PC-3 (cell line): ENCODE measurements around the gene VEGFC. TPM values are rescaled to one million over a fixed set of nuclear protein-coding genes. Genes with fewer than 3 reads are reported as not detected.

ENCODE experiments used
- ATAC-seq: fragments of 200-7000 bp; cut with Tn5 transposase; 2 replicates; pipeline ENCODE4 v1.9.1; 2020; ENCODE audit warnings: mild to moderate bottlenecking, moderate library complexity
- BruUV-seq: library from RNA; stranded (reverse); fragments of 400-500 nt; replicated peaks from 2 replicates; lab custom pipeline; 2021; lab: Mats Ljungman, UMichigan
- CTCF ChIA-PET: fragments of 300-600 bp; sonication (Branson Sonifier 250); formaldehyde crosslinking; loops from one replicate; lab custom pipeline; 2022; ENCODE audit warnings: antibody characterized with exemption; lab: Charles Lee
- POLR2A ChIA-PET: fragments of 300-600 bp; sonication (Branson Sonifier 250); formaldehyde crosslinking; loops from one replicate; lab custom pipeline; 2022; ENCODE audit warnings: antibody characterized with exemption; ENCODE audit not compliant: unreplicated experiment; lab: Charles Lee
- DNase-seq: peaks from one replicate; pipeline ENCODE4 v3.0.0-alpha.2; 2015
- H2AFZ ChIP-seq: fragments of 300-600 bp; sonication (generic); 2 replicates; pipeline ENCODE4 v1.6.0; 2016; ENCODE audit warnings: antibody characterized with exemption, low read length
- H3F3A ChIP-seq: fragments of 300-600 bp; sonication (generic); one replicate; pipeline ENCODE4 v1.6.0; 2017; ENCODE audit warnings: antibody characterized with exemption, low read length, control low read depth, mild to moderate bottlenecking; ENCODE audit not compliant: unreplicated experiment
- H3K27ac ChIP-seq: fragments of 300-600 bp; sonication (generic); 2 replicates; pipeline ENCODE4 v1.5.1; 2016; ENCODE audit warnings: mild to moderate bottlenecking, low read length
- H3K27me3 ChIP-seq: fragments of 300-600 bp; sonication (generic); 2 replicates; pipeline ENCODE4 v1.6.1; 2016; ENCODE audit warnings: low read length, mixed read lengths
- H3K36me3 ChIP-seq: fragments of 300-600 bp; sonication (generic); 2 replicates; pipeline ENCODE4 v1.6.1; 2016; ENCODE audit warnings: low read depth, mixed run types, low read length, mixed read lengths
- H3K4me1 ChIP-seq: fragments of 300-600 bp; sonication (generic); 2 replicates; pipeline ENCODE4 v1.5.1; 2016; ENCODE audit warnings: low read length; ENCODE audit not compliant: insufficient read depth
- H3K4me2 ChIP-seq: fragments of 300-600 bp; sonication (generic); 2 replicates; pipeline ENCODE4 v1.6.0; 2016; ENCODE audit warnings: low read length
- H3K4me3 ChIP-seq: fragments of 300-600 bp; sonication (generic); 2 replicates; pipeline ENCODE4 v1.5.1; 2016; ENCODE audit warnings: mild to moderate bottlenecking, low read length, mixed read lengths
- H3K79me2 ChIP-seq: fragments of 300-600 bp; sonication (generic); 2 replicates; pipeline ENCODE4 v1.6.1; 2017; ENCODE audit warnings: low read length, mixed read lengths
- H3K9ac ChIP-seq: fragments of 300-600 bp; sonication (generic); 2 replicates; pipeline ENCODE4 v1.6.0; 2016; ENCODE audit warnings: mild to moderate bottlenecking, low read length
- H3K9me2 ChIP-seq: fragments of 300-600 bp; sonication (generic); replicated peaks from 2 replicates; pipeline ENCODE4 v1.6.1; 2016; ENCODE audit warnings: mixed run types, low read length, mixed read lengths
- H3K9me3 ChIP-seq: fragments of 300-600 bp; sonication (generic); 2 replicates; pipeline ENCODE4 v1.6.1; 2016; ENCODE audit warnings: low read length, mixed read lengths
- H4K20me1 ChIP-seq: fragments of 300-600 bp; sonication (generic); 2 replicates; pipeline ENCODE4 v1.6.1; 2016; ENCODE audit warnings: low read length, mixed read lengths
- EZH2 ChIP-seq: fragments of 300-600 bp; sonication (generic); IDR thresholded peaks from one replicate; pipeline ENCODE4 v1.6.1; 2017; ENCODE audit warnings: antibody characterized with exemption, mild to moderate bottlenecking, low read length; ENCODE audit not compliant: unreplicated experiment
- EZH2phosphoT487 ChIP-seq: fragments of 300-600 bp; sonication (generic); IDR thresholded peaks from 2 replicates; pipeline ENCODE4 v1.6.1; 2018; ENCODE audit warnings: mild to moderate bottlenecking, antibody characterized with exemption, low read length, borderline replicate concordance
- intact Hi-C: fragments of 100-400 bp; cut with micrococcal nuclease; formaldehyde crosslinking; loops from 2 replicates; pipeline ENCODE4 v1.9.0; 2023
- total RNA-seq: library from RNA; depleted of rRNA; stranded (reverse); fragments of >200 nt; gene quantifications from 2 replicates; pipeline ENCODE4 v1.2.3, GENCODE V29; 2014
- TF ChIP-seq, protein P1 (sequence below): fragments of 300-600 bp; sonication (generic); conservative IDR thresholded peaks from 2 replicates; pipeline ENCODE4 v1.5.1; 2017; ENCODE audit warnings: antibody characterized with exemption, low read depth, mild to moderate bottlenecking, low read length

Gene VEGFC
- total RNA-seq, 1 experiment from 2014 or later, result 36.6 TPM

DNA sequence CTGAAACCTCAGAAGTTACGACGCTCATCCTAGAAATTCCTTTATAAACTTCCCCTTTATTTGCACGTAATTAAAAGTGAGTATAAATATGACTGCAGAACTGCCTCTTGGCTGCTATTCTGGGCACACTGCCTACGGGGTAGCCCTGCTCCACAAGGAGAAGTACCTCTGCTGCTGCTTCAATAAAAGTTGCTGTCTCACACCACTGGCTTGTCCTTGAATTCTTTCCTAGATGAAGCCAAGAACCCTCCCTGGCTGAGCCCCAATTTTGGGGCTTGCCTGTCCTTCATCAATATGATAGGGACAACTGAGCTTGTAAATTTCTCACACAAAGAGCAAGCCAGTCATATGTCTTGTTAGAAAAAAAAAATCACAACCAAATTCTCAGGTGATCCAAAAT is 115.8 kb downstream of the VEGFC start:
- DNase-seq (no peak), ATAC-seq (no peak)
- no TSS peak for BruUV-seq
- ChIA-PET POLR2A (no interaction called here), CTCF (no interaction called here)
- Histone ChIP-seq H3K9me3 (no peaks in the 10 kb centered on the region), H3K4me2 (no peak overlapping the region), H3K27me3 (no peaks in the 10 kb centered on the region), H3K9me2 (no peaks in the 10 kb centered on the region), H3K27ac (no peak overlapping the region), H4K20me1 (no peaks in the 10 kb centered on the region), H3K9ac (no peak overlapping the region), H3K36me3 (peaks cover 18% of the 10 kb centered on the region; the same call in 1 of the 2 replicates), H3F3A (peaks cover 8% of the 10 kb centered on the region), H3K79me2 (no peaks in the 10 kb centered on the region), H3K4me1 (no peaks in the 10 kb centered on the region), H2AFZ (no peak overlapping the region), H3K4me3 (no peak overlapping the region)
- TF ChIP-seq EZH2 (no peak), EZH2phosphoT487 (no peak)
- TF ChIP-seq, protein P1, sequence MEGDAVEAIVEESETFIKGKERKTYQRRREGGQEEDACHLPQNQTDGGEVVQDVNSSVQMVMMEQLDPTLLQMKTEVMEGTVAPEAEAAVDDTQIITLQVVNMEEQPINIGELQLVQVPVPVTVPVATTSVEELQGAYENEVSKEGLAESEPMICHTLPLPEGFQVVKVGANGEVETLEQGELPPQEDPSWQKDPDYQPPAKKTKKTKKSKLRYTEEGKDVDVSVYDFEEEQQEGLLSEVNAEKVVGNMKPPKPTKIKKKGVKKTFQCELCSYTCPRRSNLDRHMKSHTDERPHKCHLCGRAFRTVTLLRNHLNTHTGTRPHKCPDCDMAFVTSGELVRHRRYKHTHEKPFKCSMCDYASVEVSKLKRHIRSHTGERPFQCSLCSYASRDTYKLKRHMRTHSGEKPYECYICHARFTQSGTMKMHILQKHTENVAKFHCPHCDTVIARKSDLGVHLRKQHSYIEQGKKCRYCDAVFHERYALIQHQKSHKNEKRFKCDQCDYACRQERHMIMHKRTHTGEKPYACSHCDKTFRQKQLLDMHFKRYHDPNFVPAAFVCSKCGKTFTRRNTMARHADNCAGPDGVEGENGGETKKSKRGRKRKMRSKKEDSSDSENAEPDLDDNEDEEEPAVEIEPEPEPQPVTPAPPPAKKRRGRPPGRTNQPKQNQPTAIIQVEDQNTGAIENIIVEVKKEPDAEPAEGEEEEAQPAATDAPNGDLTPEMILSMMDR, result no peak
- intact Hi-C loops, result no loop called here

DNA sequence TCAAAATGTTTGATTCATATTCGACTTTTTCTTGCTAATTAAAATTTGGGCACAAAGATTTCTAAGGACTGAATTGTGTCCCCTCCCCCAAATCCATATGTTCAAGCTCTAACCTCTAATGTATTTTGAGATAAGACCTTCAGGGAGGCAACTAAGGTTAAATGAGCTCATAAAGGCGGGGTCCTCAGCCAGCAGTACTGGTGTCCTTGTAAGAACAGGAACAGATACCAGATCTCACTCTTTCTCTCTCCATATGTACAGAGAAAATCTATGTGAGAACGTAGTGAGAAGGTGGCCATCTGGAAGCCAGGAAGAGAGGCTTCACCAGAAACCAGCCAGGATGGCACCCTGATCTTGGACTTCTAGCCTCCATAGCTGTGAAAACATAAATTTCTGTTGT is 116.9 kb downstream of the VEGFC start:
- intact Hi-C loops, result no loop called here
- TF ChIP-seq EZH2 (no peak), EZH2phosphoT487 (no peak)
- TF ChIP-seq, protein P1, result no peak
- Histone ChIP-seq H3K9ac (no peak overlapping the region), H3K36me3 (peaks cover 13% of the 10 kb centered on the region; the same call in 1 of the 2 replicates), H3F3A (peaks cover 2% of the 10 kb centered on the region), H4K20me1 (no peaks in the 10 kb centered on the region), H3K9me3 (no peaks in the 10 kb centered on the region), H3K79me2 (no peaks in the 10 kb centered on the region), H2AFZ (no peak overlapping the region), H3K4me2 (no peak overlapping the region), H3K4me1 (no peaks in the 10 kb centered on the region), H3K27ac (no peak overlapping the region), H3K27me3 (no peaks in the 10 kb centered on the region), H3K9me2 (no peaks in the 10 kb centered on the region), H3K4me3 (no peak overlapping the region)
- CTCF ChIA-PET, result no interaction called here
- no peak for DNase-seq
- POLR2A ChIA-PET, result no interaction called here
- no TSS peak for BruUV-seq
- ATAC-seq, result no peak

DNA sequence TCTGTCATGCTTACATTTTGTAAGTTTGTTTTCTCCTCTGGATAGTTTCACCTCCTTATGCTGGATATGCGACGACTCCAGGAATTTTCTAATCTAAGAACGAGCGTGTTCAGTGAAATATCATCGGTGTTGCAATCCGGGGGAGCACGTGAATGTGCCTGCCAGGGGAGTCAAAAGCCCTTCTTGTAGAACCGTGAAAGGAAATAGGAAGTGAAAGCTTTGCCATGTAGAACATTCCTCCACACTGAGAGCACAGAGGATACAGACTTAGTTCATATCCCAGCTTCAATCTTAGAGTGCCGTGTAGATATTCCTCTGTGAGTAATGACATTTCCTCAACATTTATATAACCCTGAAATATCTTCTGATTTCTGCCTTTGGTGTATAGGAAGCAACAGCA is 121.2 kb downstream of the VEGFC start:
- TF ChIP-seq, protein P1, result no peak
- TF ChIP-seq EZH2, result no peak
- no peak for TF ChIP-seq EZH2phosphoT487
- POLR2A ChIA-PET, result no interaction called here
- no peaks in the 10 kb centered on the region for H3K9me3 ChIP-seq

More for the DNA sequence above, 121.2 kb downstream of the VEGFC start:
- Histone ChIP-seq H4K20me1 (no peaks in the 10 kb centered on the region), H3K27me3 (no peaks in the 10 kb centered on the region), H3K27ac (no peak overlapping the region), H3K79me2 (no peaks in the 10 kb centered on the region), H3K9me2 (no peaks in the 10 kb centered on the region), H3K4me1 (no peaks in the 10 kb centered on the region), H3F3A (no peaks in the 10 kb centered on the region), H3K4me2 (no peak overlapping the region), H3K9ac (no peak overlapping the region), H3K4me3 (no peak overlapping the region), H3K36me3 (no peaks in the 10 kb centered on the region), H2AFZ (no peak overlapping the region)
- CTCF ChIA-PET, result no interaction called here
- ATAC-seq, result no peak
- intact Hi-C loops, result no loop called here
- BruUV-seq, result no TSS peak
- no peak for DNase-seq
